ENCODE measurements around the gene BTBD19. TPM values are rescaled to one million over a fixed set of nuclear protein-coding genes. Genes with fewer than 3 reads are reported as not detected.

The BTBD19 gene
- total and polyA plus RNA-seq, 9 of the 15 experiments (the other 6 are each of a cell fraction or from before 2014, with no cell fraction given), result 0.22 to 2.0 (median 0.95) TPM

GRCh38 chr1:44848456-44849181 is 40.3 kb downstream of the BTBD19 start:
- no peak for ATAC-seq
- Histone ChIP-seq H3K27me3 (ENCODE audit: control insufficient read depth in 2 of 2, insufficient read depth in 2 of 2, low read length in 2 of 2) (no peaks in the 10 kb centered on the region), H3K36me3 (ENCODE audit: control insufficient read depth, insufficient read depth, low read length) (peaks cover 24% of the 10 kb centered on the region; the same call in 2 of the 3 replicates), H4K20me1 (replicated peaks; ENCODE audit: control insufficient read depth, insufficient read depth, low read length) (no peaks in the 10 kb centered on the region), H2AFZ (ENCODE audit: low read depth, low read length) (no peak overlapping the region), H3K27ac (ENCODE audit: extremely low read depth, low read depth, low read length) (no peak overlapping the region), H3K79me2 (ENCODE audit: control insufficient read depth, insufficient read depth, low read length) (no peaks in the 10 kb centered on the region), H3K4me2 (ENCODE audit: insufficient read depth, low read length) (no peak overlapping the region), H3K9me3 (replicated peaks; ENCODE audit: control insufficient read depth, insufficient read depth, low read depth, low read length) (no peaks in the 10 kb centered on the region), H3K9ac (ENCODE audit: insufficient read depth in 1 of 2, low read depth in 2 of 2, low read length in 2 of 2) (no peak overlapping the region), H3K9me1 (ENCODE audit: control insufficient read depth, insufficient read depth, low read length) (no peaks in the 10 kb centered on the region), H3K4me1 (replicated peaks in 1 of 2; ENCODE audit: control insufficient read depth in 2 of 2, insufficient read depth in 2 of 2, low read length in 2 of 2) (peaks cover 0 to 1% of the 10 kb centered on the region in 2 experiments; a peak in 2 of 5 replicates), H3K4me3 (no peak overlapping the region)
- TF ChIP-seq POLR2AphosphoS5 (IDR thresholded peaks at IDR 0.05; ENCODE audit: control insufficient read depth, insufficient read depth, low read depth, low read length) (no peak), ETS2 (tag; IDR thresholded peaks at IDR 0.05; ENCODE audit: borderline replicate concordance, poor library complexity, severe bottlenecking) (no peak), SIN3A (IDR thresholded peaks at IDR 0.05; ENCODE audit: borderline replicate concordance in 2 of 2, control insufficient read depth in 1 of 2, low read depth in 2 of 2, low read length in 2 of 2) (no peak), TGIF2 (CRISPR knock-in tag; IDR thresholded peaks at IDR 0.05) (no peak), E2F6 (IDR thresholded peaks at IDR 0.05; ENCODE audit: borderline replicate concordance in 1 of 2, extremely low read depth in 1 of 2, insufficient read depth in 1 of 2, insufficient read length in 1 of 2, low read depth in 1 of 2, low read length in 1 of 2, poor library complexity in 1 of 2, severe bottlenecking in 1 of 2) (no peak), KLF1 (tag; IDR thresholded peaks at IDR 0.05) (no peak), NELFE (IDR thresholded peaks at IDR 0.05; ENCODE audit: insufficient read depth, insufficient read length) (no peak), BCOR (IDR thresholded peaks at IDR 0.05) (no peak), RFX5 (IDR thresholded peaks at IDR 0.05; ENCODE audit: low read depth, low read length) (no peak), MCM3 (IDR thresholded peaks at IDR 0.05) (no peak), BDP1 (IDR thresholded peaks at IDR 0.05; ENCODE audit: insufficient read depth, insufficient read length) (no peak), TCF7L2 (IDR thresholded peaks at IDR 0.05; ENCODE audit: low read depth, low read length) (no peak), TRIM24 (IDR thresholded peaks at IDR 0.05) (no peak)
- ChIA-PET CTCF (ENCODE audit: low intra/inter-chr PET ratio) (no interaction called here), POLR2A (interaction anchor here (0.5 to 4.1 kb wide), 11 partner anchors 10 to 238 kb away, joined by 3 to 16 read pairs (median 3); partner anchors contain the start of genes PLK3 and RNU5D-1)
- in situ Hi-C loops (cut with MboI), result no loop called here
- intact Hi-C loops (cut with micrococcal nuclease), result no loop called here
- WGBS (ENCODE audit: insufficient coverage, low coverage, missing lambda C conversion rate), result 83% methylated on average over 7 of the region's 7 CpGs
- no peak for FAIRE-seq
- no TSS peak for BruUV-seq (replicated peaks)
- DNase-seq (ENCODE audit: extremely low read depth in 1 of 4, low spot score in 3 of 4), result no peak

Data from K562 (cell line).